GM12878 (cell line): ENCODE data around the gene SYK. TPM values are rescaled to one million over a fixed set of nuclear protein-coding genes. Genes with fewer than 3 reads are reported as not detected.

Experiments
- CEBPZ ChIP-seq: fragments of 150-350 bp; IDR thresholded peaks from 2 replicates; pipeline ENCODE4 v1.6.1; 2016; ENCODE audit warnings: low read depth, low read length
- KAT2A ChIP-seq: conservative IDR thresholded peaks from 2 replicates; pipeline ENCODE4 v1.6.1; 2011; ENCODE audit warnings: low read depth, low read length; ENCODE audit not compliant: control insufficient read depth
- MTA2 ChIP-seq: fragments of 450-650 bp; IDR thresholded peaks from 2 replicates; pipeline ENCODE4 v1.6.1; 2016; ENCODE audit warnings: low read depth, mild to moderate bottlenecking, moderate library complexity
- POLR2A ChIP-seq: IDR thresholded peaks from 2 replicates; pipeline ENCODE4 v1.6.1; 2011; ENCODE audit warnings: low read depth, mild to moderate bottlenecking, low read length
- YY1 ChIP-seq: IDR thresholded peaks from 2 replicates; pipeline ENCODE4 v1.6.1; 2011; ENCODE audit warnings: low read depth, mild to moderate bottlenecking, low read length
- ZNF207 ChIP-seq: fragments of 450-650 bp; IDR thresholded peaks from 2 replicates; pipeline ENCODE4 v1.6.1; 2014; ENCODE audit warnings: antibody characterized with exemption, mild to moderate bottlenecking, borderline replicate concordance
- ZNF274 ChIP-seq: IDR thresholded peaks from one replicate; pipeline ENCODE4 v1.8.0; 2011; ENCODE audit not compliant: insufficient read length, insufficient read depth
- ZNF687 ChIP-seq: fragments of 450-650 bp; IDR thresholded peaks from 2 replicates; pipeline ENCODE4 v1.6.1; 2017; ENCODE audit warnings: mild to moderate bottlenecking, moderate library complexity
- polyA plus RNA-seq, 11 experiments: library from polyadenylated mRNA; depleted of rRNA in 4 of 11; unstranded in 6 of 11; stranded (reverse) in 5 of 11; fragments of >200 nt; fragmentation: Nextera tagmentation in 4 of 11; fragmentation: Illumina TruSeq in 1 of 11; extraction: Ambion mirVana in 4 of 11; extraction: Trizol in 1 of 11; gene quantifications; 1 replicate in 1 of 11; 2 replicates in 10 of 11; pipeline versions ENCODE4 v1.2.1 to v1.2.3, GENCODE V29; 2011 to 2016; ENCODE audit warnings: inconsistent platforms in 2 of 11, missing spikeins in 2 of 11, low read depth in 1 of 11
- total RNA-seq, 4 experiments: library from RNA; depleted of rRNA in 3 of 4; stranded (reverse); fragments of >200 nt in 3 of 4; fragmentation: Illumina TruSeq in 1 of 4; extraction: Trizol in 1 of 4; gene quantifications; 2 replicates each; pipeline versions ENCODE4 v1.2.1 to v1.2.3, GENCODE V29; 2013 to 2021
- TF ChIP-seq, protein P1 (sequence below): IDR thresholded peaks from 2 replicates; pipeline ENCODE4 v1.6.1; 2011; ENCODE audit warnings: low read depth, low read length, improper control_type of control experiment, borderline replicate concordance
- TF ChIP-seq, protein P2 (sequence below): fragments of 450-650 bp; IDR thresholded peaks from 2 replicates; pipeline ENCODE4 v1.6.1; 2016; ENCODE audit warnings: mild to moderate bottlenecking

The SYK gene
- total and polyA plus RNA-seq, 10 of the 15 experiments (the other 5 are each of a cell fraction or from before 2014, with no cell fraction given) = 6.5 to 135 (median 68.8) TPM

- TF ChIP-seq ZNF687 = no peak
- TF ChIP-seq MTA2 = no peak
- TF ChIP-seq POLR2A = no peak
- no peak for TF ChIP-seq YY1
- TF ChIP-seq ZNF207 = no peak
- TF ChIP-seq KAT2A = no peak
- TF ChIP-seq CEBPZ = no peak
- TF ChIP-seq, protein P1, sequence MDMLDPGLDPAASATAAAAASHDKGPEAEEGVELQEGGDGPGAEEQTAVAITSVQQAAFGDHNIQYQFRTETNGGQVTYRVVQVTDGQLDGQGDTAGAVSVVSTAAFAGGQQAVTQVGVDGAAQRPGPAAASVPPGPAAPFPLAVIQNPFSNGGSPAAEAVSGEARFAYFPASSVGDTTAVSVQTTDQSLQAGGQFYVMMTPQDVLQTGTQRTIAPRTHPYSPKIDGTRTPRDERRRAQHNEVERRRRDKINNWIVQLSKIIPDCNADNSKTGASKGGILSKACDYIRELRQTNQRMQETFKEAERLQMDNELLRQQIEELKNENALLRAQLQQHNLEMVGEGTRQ = no peak
- TF ChIP-seq, protein P2, sequence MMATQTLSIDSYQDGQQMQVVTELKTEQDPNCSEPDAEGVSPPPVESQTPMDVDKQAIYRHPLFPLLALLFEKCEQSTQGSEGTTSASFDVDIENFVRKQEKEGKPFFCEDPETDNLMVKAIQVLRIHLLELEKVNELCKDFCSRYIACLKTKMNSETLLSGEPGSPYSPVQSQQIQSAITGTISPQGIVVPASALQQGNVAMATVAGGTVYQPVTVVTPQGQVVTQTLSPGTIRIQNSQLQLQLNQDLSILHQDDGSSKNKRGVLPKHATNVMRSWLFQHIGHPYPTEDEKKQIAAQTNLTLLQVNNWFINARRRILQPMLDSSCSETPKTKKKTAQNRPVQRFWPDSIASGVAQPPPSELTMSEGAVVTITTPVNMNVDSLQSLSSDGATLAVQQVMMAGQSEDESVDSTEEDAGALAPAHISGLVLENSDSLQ = no peak
- no peak for TF ChIP-seq ZNF274
Observed at GRCh38 chr9:90945336-90945735, 143.7 kb downstream of the SYK start (continued).
